Astrocyte (in vitro differentiated cells and primary cell): ENCODE data around the gene TMA7B.

Experiments used
- EZH2 ChIP-seq: IDR thresholded peaks from 2 replicates; pipeline ENCODE4 v1.6.1; 2012; ENCODE audit warnings: mild to moderate bottlenecking, low read length, inconsistent platforms; ENCODE audit not compliant: insufficient read depth
- TF ChIP-seq, protein P1 (sequence below): IDR thresholded peaks from 2 replicates; pipeline ENCODE4 v1.5.1; 2011; ENCODE audit warnings: low read depth, mild to moderate bottlenecking, inconsistent platforms, low read length, moderate library complexity; ENCODE audit not compliant: insufficient read depth

DNA sequence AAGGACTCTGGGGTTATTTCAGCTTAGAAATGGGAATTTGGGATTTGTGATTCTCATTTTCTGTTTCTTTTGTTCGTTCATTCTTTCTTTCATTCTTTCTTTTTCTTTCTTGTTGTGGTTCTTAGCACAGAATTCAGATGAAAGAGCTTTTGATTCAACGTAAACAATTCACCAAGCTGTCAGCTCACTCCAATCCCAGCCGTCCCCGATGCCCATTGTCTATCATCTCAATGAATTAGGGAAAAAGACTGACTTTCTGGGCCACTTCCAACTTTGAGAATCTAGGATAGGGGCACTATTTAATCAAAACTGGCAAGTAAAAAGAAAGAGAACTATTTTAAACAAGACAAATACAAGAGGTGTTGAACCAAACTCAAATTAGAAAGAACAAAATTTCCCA, 25.1 kb upstream of the TMA7B start:
- TF ChIP-seq, protein P1, sequence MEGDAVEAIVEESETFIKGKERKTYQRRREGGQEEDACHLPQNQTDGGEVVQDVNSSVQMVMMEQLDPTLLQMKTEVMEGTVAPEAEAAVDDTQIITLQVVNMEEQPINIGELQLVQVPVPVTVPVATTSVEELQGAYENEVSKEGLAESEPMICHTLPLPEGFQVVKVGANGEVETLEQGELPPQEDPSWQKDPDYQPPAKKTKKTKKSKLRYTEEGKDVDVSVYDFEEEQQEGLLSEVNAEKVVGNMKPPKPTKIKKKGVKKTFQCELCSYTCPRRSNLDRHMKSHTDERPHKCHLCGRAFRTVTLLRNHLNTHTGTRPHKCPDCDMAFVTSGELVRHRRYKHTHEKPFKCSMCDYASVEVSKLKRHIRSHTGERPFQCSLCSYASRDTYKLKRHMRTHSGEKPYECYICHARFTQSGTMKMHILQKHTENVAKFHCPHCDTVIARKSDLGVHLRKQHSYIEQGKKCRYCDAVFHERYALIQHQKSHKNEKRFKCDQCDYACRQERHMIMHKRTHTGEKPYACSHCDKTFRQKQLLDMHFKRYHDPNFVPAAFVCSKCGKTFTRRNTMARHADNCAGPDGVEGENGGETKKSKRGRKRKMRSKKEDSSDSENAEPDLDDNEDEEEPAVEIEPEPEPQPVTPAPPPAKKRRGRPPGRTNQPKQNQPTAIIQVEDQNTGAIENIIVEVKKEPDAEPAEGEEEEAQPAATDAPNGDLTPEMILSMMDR = no peak
- no peak for TF ChIP-seq EZH2
